OCI-LY7 (cell line): ENCODE data around the gene GNG13. TPM values are rescaled to one million over a fixed set of nuclear protein-coding genes. Genes with fewer than 3 reads are reported as not detected.

Source experiments
- BruUV-seq: library from RNA; stranded (reverse); fragments of 400-500 nt; replicated peaks from 2 replicates; lab custom pipeline; 2021; lab: Mats Ljungman, UMichigan
- CTCF ChIA-PET: fragments of 300-600 bp; sonication (Branson Sonifier 250); formaldehyde crosslinking; loops from one replicate; lab custom pipeline; 2022; ENCODE audit warnings: antibody characterized with exemption; ENCODE audit not compliant: unreplicated experiment; lab: Charles Lee
- POLR2A ChIA-PET: fragments of 300-600 bp; sonication (Branson Sonifier 250); formaldehyde crosslinking; loops from one replicate; lab custom pipeline; 2022; ENCODE audit warnings: antibody characterized with exemption; lab: Charles Lee
- DNase-seq: peaks from one replicate; pipeline ENCODE4 v3.0.0-alpha.2; 2015; ENCODE audit warnings: low spot score
- H2AFZ ChIP-seq: fragments of 200-600 bp; sonication (generic), shearing (Covaris generic); 2 replicates; pipeline ENCODE4 v1.6.1; 2014; ENCODE audit warnings: mild to moderate bottlenecking, antibody characterized with exemption, low read length, moderate library complexity
- H3K27ac ChIP-seq: fragments of 200-600 bp; sonication (generic); 2 replicates; pipeline ENCODE4 v1.5.1; 2014; ENCODE audit warnings: mixed run types, low read depth, mild to moderate bottlenecking, moderate library complexity, low read length, inconsistent platforms; ENCODE audit not compliant: poor library complexity, severe bottlenecking
- H3K36me3 ChIP-seq: fragments of 200-600 bp; sonication (generic); 2 replicates; pipeline ENCODE4 v1.6.1; 2014; ENCODE audit warnings: mild to moderate bottlenecking, antibody characterized with exemption, low read length, moderate library complexity, mixed read lengths; ENCODE audit not compliant: insufficient read depth
- H3K4me1 ChIP-seq: fragments of 200-600 bp; sonication (generic); 2 replicates; pipeline ENCODE4 v1.5.1; 2014; ENCODE audit warnings: mild to moderate bottlenecking, low read length; ENCODE audit not compliant: insufficient read depth, poor library complexity, severe bottlenecking
- H3K4me2 ChIP-seq: fragments of 200-600 bp; sonication (generic); 2 replicates; pipeline ENCODE4 v1.6.1; 2014; ENCODE audit warnings: mild to moderate bottlenecking, low read length
- H3K4me3 ChIP-seq: fragments of 200-600 bp; sonication (generic); 2 replicates; pipeline ENCODE4 v1.5.1; 2014; ENCODE audit warnings: mild to moderate bottlenecking, low read depth, low read length; ENCODE audit not compliant: poor library complexity, severe bottlenecking
- H3K79me2 ChIP-seq: fragments of 200-600 bp; sonication (generic); 2 replicates; pipeline ENCODE4 v1.6.1; 2016; ENCODE audit warnings: low read depth, mild to moderate bottlenecking, low read length, moderate library complexity, mixed read lengths; ENCODE audit not compliant: insufficient read depth
- H3K9me2 ChIP-seq: fragments of 200-600 bp; sonication (generic); 2 replicates; pipeline ENCODE4 v1.6.1; 2016; ENCODE audit warnings: mild to moderate bottlenecking, low read length, mixed read lengths; ENCODE audit not compliant: insufficient read depth
- H3K9me3 ChIP-seq: fragments of 200-600 bp; sonication (generic); 2 replicates; pipeline ENCODE4 v1.6.1; 2014; ENCODE audit warnings: mild to moderate bottlenecking, mixed run types, low read length, mixed read lengths
- H4K20me1 ChIP-seq: fragments of 200-600 bp; sonication (generic); 2 replicates; pipeline ENCODE4 v1.6.1; 2014; ENCODE audit warnings: mild to moderate bottlenecking, antibody characterized with exemption, low read length, moderate library complexity, mixed read lengths; ENCODE audit not compliant: insufficient read depth
- EZH2phosphoT487 ChIP-seq: fragments of 200-600 bp; sonication (generic); IDR thresholded peaks from 2 replicates; pipeline ENCODE4 v1.6.1; 2018; ENCODE audit warnings: low read depth, borderline replicate concordance, mild to moderate bottlenecking, mixed run types, antibody characterized with exemption, low read length, moderate library complexity, mixed read lengths
- intact Hi-C: fragments of 100-400 bp; cut with micrococcal nuclease; formaldehyde crosslinking; loops from one replicate; pipeline ENCODE4 v1.10.0; 2022; ENCODE audit not compliant: unreplicated experiment
- total RNA-seq, 2 experiments: library from RNA; depleted of rRNA in 1 of 2; stranded (reverse); fragments of >200 nt in 1 of 2; shearing (Covaris generic) in 1 of 2; gene quantifications; 2 replicates each; pipeline ENCODE4 v1.2.3, GENCODE V29; 2014 to 2022
- TF ChIP-seq, protein P1 (sequence below): fragments of 200-600 bp; sonication (generic); conservative IDR thresholded peaks from 2 replicates; pipeline ENCODE4 v1.5.1; 2014; ENCODE audit warnings: mild to moderate bottlenecking, antibody characterized with exemption, low read length, moderate library complexity, mixed read lengths

The GNG13 gene
- total RNA-seq, 2 experiments from 2014 or later: not detected

DNA sequence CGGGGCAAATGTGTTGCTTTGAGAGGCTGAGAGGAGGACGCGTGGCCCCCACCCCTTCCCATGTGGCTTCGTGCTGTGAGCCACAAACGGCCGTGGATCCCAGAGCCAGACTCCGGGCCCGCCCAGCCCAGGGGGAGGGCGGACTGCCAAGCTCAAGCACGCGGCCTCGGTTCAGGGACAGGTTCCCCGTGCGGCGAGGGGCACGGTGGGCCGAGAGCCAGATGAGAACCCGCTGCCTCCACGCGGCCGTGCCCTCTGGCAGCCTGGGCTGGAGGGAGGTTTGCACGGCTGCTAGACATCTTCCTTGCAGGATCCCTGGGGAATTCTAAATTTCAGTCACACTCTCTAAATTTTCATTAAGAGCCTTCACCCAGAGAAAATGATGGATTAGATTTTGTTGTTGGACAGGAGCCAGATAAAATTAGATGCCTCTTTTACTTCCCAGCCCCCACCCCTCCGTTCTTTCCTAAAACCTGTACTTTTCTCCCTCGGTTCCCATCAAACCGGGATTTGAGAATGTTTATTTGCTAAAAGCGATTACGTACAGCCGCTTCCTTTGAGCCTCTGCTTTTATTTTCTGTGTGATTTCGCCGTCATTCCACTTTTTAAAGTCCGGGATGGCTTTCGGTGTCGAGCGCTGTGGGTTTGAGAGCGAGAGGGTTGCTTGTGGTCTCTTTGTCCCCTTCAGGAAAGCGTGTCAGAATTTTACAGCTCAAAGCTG lies 25.0 kb upstream of the GNG13 start:
- Histone ChIP-seq H3K79me2 (no peaks in the 10 kb centered on the region), H3K9me2 (no peaks in the 10 kb centered on the region), H4K20me1 (no peaks in the 10 kb centered on the region), H2AFZ (no peak overlapping the region), H3K27ac (no peak overlapping the region), H3K4me1 (no peaks in the 10 kb centered on the region), H3K4me2 (no peak overlapping the region), H3K36me3 (no peaks in the 10 kb centered on the region), H3K9me3 (no peaks in the 10 kb centered on the region), H3K4me3 (no peak overlapping the region)
- BruUV-seq: no TSS peak
- ChIA-PET POLR2A (no interaction called here), CTCF (no interaction called here)
- TF ChIP-seq, protein P1, sequence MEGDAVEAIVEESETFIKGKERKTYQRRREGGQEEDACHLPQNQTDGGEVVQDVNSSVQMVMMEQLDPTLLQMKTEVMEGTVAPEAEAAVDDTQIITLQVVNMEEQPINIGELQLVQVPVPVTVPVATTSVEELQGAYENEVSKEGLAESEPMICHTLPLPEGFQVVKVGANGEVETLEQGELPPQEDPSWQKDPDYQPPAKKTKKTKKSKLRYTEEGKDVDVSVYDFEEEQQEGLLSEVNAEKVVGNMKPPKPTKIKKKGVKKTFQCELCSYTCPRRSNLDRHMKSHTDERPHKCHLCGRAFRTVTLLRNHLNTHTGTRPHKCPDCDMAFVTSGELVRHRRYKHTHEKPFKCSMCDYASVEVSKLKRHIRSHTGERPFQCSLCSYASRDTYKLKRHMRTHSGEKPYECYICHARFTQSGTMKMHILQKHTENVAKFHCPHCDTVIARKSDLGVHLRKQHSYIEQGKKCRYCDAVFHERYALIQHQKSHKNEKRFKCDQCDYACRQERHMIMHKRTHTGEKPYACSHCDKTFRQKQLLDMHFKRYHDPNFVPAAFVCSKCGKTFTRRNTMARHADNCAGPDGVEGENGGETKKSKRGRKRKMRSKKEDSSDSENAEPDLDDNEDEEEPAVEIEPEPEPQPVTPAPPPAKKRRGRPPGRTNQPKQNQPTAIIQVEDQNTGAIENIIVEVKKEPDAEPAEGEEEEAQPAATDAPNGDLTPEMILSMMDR: no peak
- no peak for TF ChIP-seq EZH2phosphoT487
- intact Hi-C loops: no loop called here
- no peak for DNase-seq

DNA sequence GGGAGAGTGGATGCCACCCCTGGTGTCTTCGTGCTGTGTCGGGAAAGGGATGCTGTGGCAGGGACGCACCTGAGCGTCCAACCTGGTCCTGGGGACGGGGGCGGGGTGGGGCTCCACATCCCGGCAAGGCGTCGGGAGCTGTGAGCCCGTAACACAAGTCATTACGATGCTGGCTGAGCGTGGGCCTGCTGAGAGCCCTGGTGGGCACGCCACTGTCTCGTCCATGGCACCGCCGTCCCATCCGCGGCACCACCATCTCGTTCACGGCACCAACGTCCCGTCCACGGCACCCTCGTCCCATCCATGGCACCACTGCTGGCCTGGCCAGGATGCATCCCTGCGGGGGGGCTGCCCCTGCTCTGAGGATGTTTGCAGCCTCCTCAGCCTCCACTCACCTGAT lies 24.1 kb upstream of the GNG13 start:
- no peak overlapping the region for H3K4me2 ChIP-seq
- TF ChIP-seq, protein P1: no peak
- TF ChIP-seq EZH2phosphoT487: no peak
- no peaks in the 10 kb centered on the region for H3K4me1 ChIP-seq
- H3K27ac ChIP-seq: no peak overlapping the region
- DNase-seq: no peak
- BruUV-seq: no TSS peak
- H2AFZ ChIP-seq: no peak overlapping the region
- no peaks in the 10 kb centered on the region for H3K36me3 ChIP-seq
- H4K20me1 ChIP-seq: no peaks in the 10 kb centered on the region
- CTCF ChIA-PET: no interaction called here
- H3K9me2 ChIP-seq: no peaks in the 10 kb centered on the region
- POLR2A ChIA-PET: no interaction called here
- H3K79me2 ChIP-seq: no peaks in the 10 kb centered on the region
- intact Hi-C loops: no loop called here
- no peak overlapping the region for H3K4me3 ChIP-seq
- no peaks in the 10 kb centered on the region for H3K9me3 ChIP-seq

DNA sequence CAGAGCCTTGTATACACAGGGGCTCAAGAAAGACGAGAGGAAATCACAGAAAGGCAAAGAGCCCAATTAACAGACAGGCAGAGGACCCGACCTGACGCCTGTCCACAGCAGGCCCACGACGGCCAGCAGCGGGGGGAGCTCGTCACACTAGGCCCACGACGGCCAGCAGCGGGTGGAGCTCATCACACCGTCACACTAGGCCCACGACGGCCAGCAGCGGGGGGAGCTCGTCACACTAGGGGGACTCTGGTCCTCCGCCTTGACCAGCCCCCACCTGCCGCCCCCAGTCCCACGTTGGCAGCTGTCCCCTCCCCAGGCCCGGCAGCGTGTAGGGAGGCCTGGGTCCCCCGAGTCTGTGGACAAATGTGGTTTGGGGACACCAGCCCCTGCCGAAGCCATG lies 23.7 kb upstream of the GNG13 start:
- no peak for DNase-seq
- no peak for TF ChIP-seq EZH2phosphoT487
- TF ChIP-seq, protein P1: no peak
- Histone ChIP-seq H3K4me3 (no peak overlapping the region), H3K4me2 (no peak overlapping the region), H4K20me1 (no peaks in the 10 kb centered on the region), H3K9me3 (no peaks in the 10 kb centered on the region), H3K27ac (no peak overlapping the region), H3K9me2 (no peaks in the 10 kb centered on the region), H3K79me2 (no peaks in the 10 kb centered on the region), H3K4me1 (no peaks in the 10 kb centered on the region), H2AFZ (no peak overlapping the region), H3K36me3 (no peaks in the 10 kb centered on the region)
- CTCF ChIA-PET: no interaction called here
- POLR2A ChIA-PET: no interaction called here
- intact Hi-C loops: no loop called here
- BruUV-seq: no TSS peak
